K562 (cell line): ENCODE results near the gene ANO9. TPM values are rescaled to one million over a fixed set of nuclear protein-coding genes. Genes with fewer than 3 reads are reported as not detected.

Experiments used
- BDP1 ChIP-seq: IDR thresholded peaks from 3 replicates; pipeline ENCODE4 v1.6.1; 2011; ENCODE audit not compliant: insufficient read length, insufficient read depth
- BMI1 ChIP-seq: fragments of 150-350 bp; IDR thresholded peaks from 2 replicates; pipeline ENCODE4 v1.6.1; 2014; ENCODE audit warnings: low read length
- BRD4 ChIP-seq: fragments of 200-600 bp; sonication (generic); IDR thresholded peaks from 2 replicates; pipeline ENCODE4 v1.6.1; 2017; ENCODE audit warnings: inconsistent platforms
- CBX3 ChIP-seq, 2 experiments: IDR thresholded peaks; 1 replicate in 1 of 2; 2 replicates in 1 of 2; pipeline ENCODE4 v1.6.1; 2012; ENCODE audit warnings: inconsistent platforms in 2 of 2, low read length in 2 of 2, borderline replicate concordance in 1 of 2, control low read depth in 1 of 2
- COPS2 ChIP-seq: fragments of 450-650 bp; conservative IDR thresholded peaks from 2 replicates; pipeline ENCODE4 v1.6.1; 2016; ENCODE audit warnings: mild to moderate bottlenecking, moderate library complexity
- ETV5 ChIP-seq: sonication (generic); formaldehyde crosslinking; IDR thresholded peaks from 2 replicates; pipeline ENCODE4 v1.4.0; 2020; ENCODE audit warnings: low read depth, mild to moderate bottlenecking, missing genetic modification reagents
- FOXA3 ChIP-seq, 2 experiments: fragments of 450-650 bp in 1 of 2; sonication (generic) in 1 of 2; formaldehyde crosslinking; IDR thresholded peaks in 1 of 2; conservative IDR thresholded peaks in 1 of 2; 2 replicates each; pipeline versions ENCODE4 v1.4.0 to v1.8.0; 2020 to 2022; ENCODE audit warnings: mild to moderate bottlenecking in 2 of 2, missing genetic modification reagents in 1 of 2
- GABPB1 ChIP-seq: sonication (generic); formaldehyde crosslinking; IDR thresholded peaks from 2 replicates; pipeline ENCODE4 v1.8.0; 2022; ENCODE audit warnings: mild to moderate bottlenecking, missing genetic modification reagents
- KAT2B ChIP-seq: IDR thresholded peaks from one replicate; pipeline ENCODE4 v1.6.1; 2012; ENCODE audit warnings: low read depth, mild to moderate bottlenecking, control low read depth, inconsistent platforms, low read length, moderate library complexity
- MXI1 ChIP-seq: IDR thresholded peaks from 2 replicates; pipeline ENCODE4 v1.6.1; 2011; ENCODE audit warnings: low read depth, mild to moderate bottlenecking, improper control_type of control experiment, low read length
- NBN ChIP-seq: fragments of 450-650 bp; IDR thresholded peaks from 2 replicates; pipeline ENCODE4 v1.6.1; 2016; ENCODE audit warnings: low read depth, mild to moderate bottlenecking
- NONO ChIP-seq, 2 experiments: fragments of 200-400 bp in 1 of 2; fragments of 450-650 bp in 1 of 2; formaldehyde crosslinking in 1 of 2; IDR thresholded peaks; 2 replicates each; pipeline ENCODE4 v1.6.1; 2017; ENCODE audit warnings: low read depth in 2 of 2, mild to moderate bottlenecking in 2 of 2, moderate library complexity in 2 of 2, low read length in 1 of 2
- NR4A1 ChIP-seq, 2 experiments: fragments of 250-450 bp in 1 of 2; fragments of 450-650 bp in 1 of 2; sonication (Bioruptor Pico) in 1 of 2; IDR thresholded peaks; 2 replicates each; pipeline versions ENCODE4 v1.4.0 to v1.6.1; 2016 to 2020; ENCODE audit warnings: mild to moderate bottlenecking in 2 of 2, missing compliant biosample characterization in 1 of 2, missing genetic modification characterization in 1 of 2, moderate library complexity in 1 of 2
- RCOR1 ChIP-seq, 2 experiments: IDR thresholded peaks; 2 replicates each; pipeline ENCODE4 v1.6.1; 2012; ENCODE audit warnings: low read depth in 2 of 2, low read length in 2 of 2, borderline replicate concordance in 1 of 2, improper control_type of control experiment in 1 of 2
- TAL1 ChIP-seq: fragments of 450-650 bp; IDR thresholded peaks from 2 replicates; pipeline ENCODE4 v1.6.1; 2016; ENCODE audit warnings: mild to moderate bottlenecking
- ZBTB43 ChIP-seq: sonication (generic); formaldehyde crosslinking; IDR thresholded peaks from 2 replicates; pipeline ENCODE4 v1.8.0; 2023; ENCODE audit warnings: mild to moderate bottlenecking, missing genetic modification reagents
- ZNF175 ChIP-seq: fragments of 200-800 bp; sonication (Bioruptor generic); IDR thresholded peaks from 2 replicates; pipeline ENCODE4 v1.6.1; 2016; ENCODE audit warnings: low read depth, mild to moderate bottlenecking, missing genetic modification characterization, missing compliant biosample characterization
- ZNF436 ChIP-seq: fragments of 250-450, 450-650 bp; sonication (Bioruptor Pico); formaldehyde crosslinking; IDR thresholded peaks from 2 replicates; pipeline ENCODE4 v1.7.0; 2020; ENCODE audit warnings: mild to moderate bottlenecking
- polyA plus RNA-seq, 8 experiments: library from polyadenylated mRNA; depleted of rRNA in 4 of 8; stranded (reverse) in 5 of 8; unstranded in 3 of 8; fragments of >200 nt; fragmentation: Nextera tagmentation in 2 of 8; fragmentation: Illumina TruSeq in 1 of 8; extraction: Ambion mirVana in 2 of 8; extraction: Trizol in 1 of 8; gene quantifications; 2 replicates each; pipeline versions ENCODE4 v1.2.1 to v1.2.3, GENCODE V29; 2011 to 2014; ENCODE audit warnings: inconsistent platforms in 1 of 8, missing spikeins in 1 of 8
- total RNA-seq, 7 experiments: library from RNA; depleted of rRNA in 6 of 7; stranded (reverse); fragments of >200 nt in 6 of 7; fragmentation: Illumina TruSeq in 2 of 7; extraction: Trizol in 2 of 7; gene quantifications; 2 replicates each; pipeline versions ENCODE4 v1.2.1 to v1.2.3, GENCODE V29; 2011 to 2021; ENCODE audit warnings: low replicate concordance in 1 of 7
- TF ChIP-seq, protein P1 (sequence below): fragments of 450-650 bp; formaldehyde crosslinking; IDR thresholded peaks from 2 replicates; pipeline ENCODE4 v1.4.0; 2020; ENCODE audit warnings: mild to moderate bottlenecking, moderate library complexity

The ANO9 gene
- total and polyA plus RNA-seq, 9 of the 15 experiments (the other 6 are each of a cell fraction or from before 2014, with no cell fraction given): 0.20 to 14.5 (median 4.5) TPM

GRCh38 chr11:460331-461199 lies 18.8 kb upstream of the ANO9 start (continued):
- TF ChIP-seq GABPB1 (peak; percentile 15; the same call in 1 of the 2 replicates), ZBTB43 (CRISPR knock-in tag) (no peak; the same call in 1 of the 2 replicates), ETV5 (peak; percentile 64; the same call in 1 of the 2 replicates), BRD4 (no peak), TAL1 (peak; percentile 79), MXI1 (0 out of 2 replicates have a peak, but pooled peaks have one; percentile 69), NBN (peak; percentile 93), NR4A1 (CRISPR knock-in tag; IDR thresholded peaks at IDR 0.05) (0 out of 2 replicates have a peak, but pooled peaks have one; percentile 55), NR4A1 (tag; IDR thresholded peaks at IDR 0.05) (0 out of 2 replicates have a peak, but pooled peaks have one; percentile 22), BMI1 (no peak), FOXA3 (CRISPR knock-in tag; conservative IDR thresholded peaks at IDR 0.05 in 1 of 2, IDR thresholded peaks at IDR 0.05 in 1 of 2) (peak in 1 of 2 experiments; percentile 2; a peak in 1 of 4 replicates), CBX3 (IDR thresholded peaks at IDR 0.05; ENCODE audit: borderline replicate concordance in 1 of 2, low read length in 2 of 2) (peak in 1 of 2 experiments; percentile 83; a peak in 1 of 3 replicates), COPS2 (no peak), BDP1 (no peak), KAT2B (no peak), NONO (IDR thresholded peaks at IDR 0.05; ENCODE audit: low read depth in 2 of 2, low read length in 1 of 2) (no peak), ZNF175 (CRISPR knock-in tag) (peak; percentile 87), ZNF436 (CRISPR knock-in tag) (no peak), RCOR1 (IDR thresholded peaks at IDR 0.05; ENCODE audit: borderline replicate concordance in 1 of 2, low read depth in 2 of 2, low read length in 2 of 2) (peak; percentile 60 to 62)
- TF ChIP-seq, protein P1, sequence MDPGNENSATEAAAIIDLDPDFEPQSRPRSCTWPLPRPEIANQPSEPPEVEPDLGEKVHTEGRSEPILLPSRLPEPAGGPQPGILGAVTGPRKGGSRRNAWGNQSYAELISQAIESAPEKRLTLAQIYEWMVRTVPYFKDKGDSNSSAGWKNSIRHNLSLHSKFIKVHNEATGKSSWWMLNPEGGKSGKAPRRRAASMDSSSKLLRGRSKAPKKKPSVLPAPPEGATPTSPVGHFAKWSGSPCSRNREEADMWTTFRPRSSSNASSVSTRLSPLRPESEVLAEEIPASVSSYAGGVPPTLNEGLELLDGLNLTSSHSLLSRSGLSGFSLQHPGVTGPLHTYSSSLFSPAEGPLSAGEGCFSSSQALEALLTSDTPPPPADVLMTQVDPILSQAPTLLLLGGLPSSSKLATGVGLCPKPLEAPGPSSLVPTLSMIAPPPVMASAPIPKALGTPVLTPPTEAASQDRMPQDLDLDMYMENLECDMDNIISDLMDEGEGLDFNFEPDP: no peak
